Inferior parietal cortex (tissue), 1 donor: Measurements from ENCODE around the gene LAMA4.
"Not testable (repeated sequence)": the region's sequence is repeated elsewhere in the genome, so short reads cannot be mapped to it uniquely, and the experiment has no call there.

Experiments used
- DNase-seq: peaks from one replicate; pipeline ENCODE4 v3.0.0-alpha.2; 2016; ENCODE audit errors: extremely low spot score

Gene LAMA4

GRCh38 chr6:112216662-112217551 is 37.5 kb downstream of the LAMA4 start:
- no peak for DNase-seq

DNA sequence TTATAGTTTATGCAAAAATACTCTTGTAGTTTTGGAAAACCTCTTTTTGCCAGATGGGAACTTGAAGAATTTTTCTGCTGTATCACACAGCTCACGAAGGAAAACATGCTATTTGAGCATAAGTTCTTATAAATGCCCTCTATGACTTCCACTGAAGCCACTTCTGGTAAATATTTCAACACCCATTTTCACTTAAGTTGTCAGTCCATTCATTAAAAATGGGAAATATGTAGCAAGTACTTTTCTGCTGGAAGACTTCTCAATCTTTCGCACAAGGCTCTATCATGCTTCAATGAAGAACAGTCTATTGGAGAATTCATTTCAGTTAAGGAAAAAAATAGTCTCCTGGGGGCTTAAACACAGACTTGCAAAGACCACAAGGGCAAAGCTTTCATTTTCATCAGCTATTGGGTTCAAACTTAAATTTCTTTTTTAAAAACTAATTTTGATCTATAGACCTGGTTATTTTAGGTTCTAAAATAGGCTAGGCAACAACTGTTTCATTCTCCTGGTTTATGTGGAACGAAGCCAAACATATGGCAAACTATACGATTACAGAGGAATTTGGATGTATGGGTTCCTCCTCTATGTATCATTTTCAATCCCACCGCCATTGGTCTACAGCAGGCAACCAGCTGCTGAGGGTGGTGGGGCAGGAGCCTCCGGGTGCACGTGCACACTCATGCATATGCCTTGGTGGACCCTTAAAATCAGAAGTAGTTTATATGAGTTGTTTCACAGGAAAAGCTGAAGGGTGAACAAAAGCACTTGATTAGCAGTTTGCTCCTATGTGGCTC is 38.7 kb downstream of the LAMA4 start:
- DNase-seq, result no peak

DNA sequence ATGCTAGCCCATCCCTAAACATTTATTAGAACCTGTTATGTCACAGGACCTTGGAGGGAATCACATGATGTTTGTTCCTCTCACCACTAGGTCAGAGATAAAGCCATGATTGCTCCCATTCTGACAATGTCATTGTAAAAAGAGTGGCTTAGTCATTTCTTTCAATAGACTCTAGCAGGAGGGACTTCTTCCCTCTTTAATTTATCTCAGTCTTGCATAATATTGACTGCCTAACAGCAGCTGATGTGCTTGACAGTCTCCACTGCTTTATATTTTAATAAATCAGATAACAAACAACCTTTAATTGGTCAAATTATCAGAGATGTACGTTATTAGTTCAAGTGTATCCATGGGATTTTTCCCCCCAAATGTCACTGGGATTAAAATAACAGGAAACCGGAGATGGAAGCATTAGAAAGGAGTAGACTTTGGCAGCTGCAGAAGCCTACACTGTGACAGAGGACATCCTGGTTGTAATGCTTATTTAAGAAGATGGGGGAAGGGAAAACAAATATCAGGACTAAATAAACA is 39.6 kb downstream of the LAMA4 start:
- no peak for DNase-seq

- no peak for DNase-seq
Measured at GRCh38 chr6:112210852-112211251, 43.5 kb downstream of the LAMA4 start.

DNA sequence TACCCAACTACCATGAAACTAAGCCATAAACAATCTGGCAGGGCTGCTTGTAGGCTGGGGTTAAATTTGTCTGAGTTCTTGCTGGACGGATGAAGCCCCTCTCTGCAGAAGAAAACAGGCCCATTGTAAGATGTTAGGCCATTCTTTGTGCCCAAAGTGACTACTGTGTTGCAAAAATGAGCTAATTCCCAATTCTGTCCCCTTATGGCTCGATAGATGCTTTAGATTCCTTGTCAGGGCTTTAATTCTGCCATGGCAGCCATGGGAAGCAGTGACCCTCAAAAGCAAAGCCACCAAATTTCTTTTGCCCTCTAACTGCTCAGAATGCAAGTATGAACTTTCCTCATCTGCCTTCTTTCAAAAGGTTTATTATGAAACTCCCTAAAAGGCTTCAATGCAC is 45.2 kb downstream of the LAMA4 start:
- no peak for DNase-seq

DNA sequence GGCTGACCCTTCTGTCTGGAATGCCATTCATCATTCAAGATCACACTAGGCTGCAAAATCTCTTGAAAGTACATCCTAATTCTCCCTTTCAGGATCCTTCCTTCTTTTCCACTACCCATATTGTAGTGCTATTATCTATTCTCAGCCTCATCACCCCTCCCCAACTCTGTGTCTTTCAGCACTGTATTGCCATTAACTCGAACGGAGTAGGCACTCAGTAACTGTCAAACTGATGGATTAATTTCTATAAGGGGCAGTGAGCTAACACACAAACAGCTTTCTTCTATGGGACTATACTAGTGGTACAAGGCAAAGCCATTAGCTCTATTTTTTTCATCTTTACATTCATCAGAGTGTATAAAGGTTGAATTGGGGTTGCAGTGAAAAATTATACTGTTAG is 46.6 kb downstream of the LAMA4 start:
- no peak for DNase-seq

DNA sequence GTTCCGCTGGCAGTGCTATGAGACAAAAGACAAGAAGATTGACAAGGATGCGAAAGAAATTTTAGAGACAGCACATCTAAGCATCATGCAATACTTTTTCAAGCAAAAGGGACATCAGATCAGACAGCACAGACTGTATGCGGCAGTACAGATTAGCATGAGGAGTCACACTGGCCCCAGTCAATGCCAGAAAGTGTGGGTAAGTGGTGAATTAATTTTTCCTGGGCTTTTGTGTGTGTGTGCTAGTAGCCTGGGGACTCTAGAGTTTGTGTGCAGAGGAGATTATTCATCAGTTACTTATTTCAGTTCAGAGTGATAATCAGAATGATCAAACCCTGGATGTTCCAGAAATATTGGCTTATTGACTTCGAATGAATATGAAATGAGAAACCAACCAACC is 47.2 kb downstream of the LAMA4 start:
- DNase-seq, result no peak

DNA sequence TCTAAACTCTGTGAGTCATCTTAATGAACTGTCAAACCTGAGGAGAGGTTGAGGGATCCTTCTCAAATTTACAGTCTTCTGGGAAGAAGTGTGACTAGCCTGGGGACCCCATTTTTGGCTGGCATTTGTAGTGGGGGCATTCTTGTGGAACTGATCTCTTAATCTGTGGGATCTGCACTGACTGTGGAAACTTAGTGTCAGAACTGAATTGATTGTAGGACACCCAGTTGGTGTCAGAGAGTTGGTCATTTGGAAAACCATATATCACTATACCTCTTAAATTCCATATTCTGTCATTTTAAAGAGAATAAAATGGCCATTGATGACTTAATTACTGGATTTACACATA is 48.3 kb downstream of the LAMA4 start:
- DNase-seq, result no peak

DNA sequence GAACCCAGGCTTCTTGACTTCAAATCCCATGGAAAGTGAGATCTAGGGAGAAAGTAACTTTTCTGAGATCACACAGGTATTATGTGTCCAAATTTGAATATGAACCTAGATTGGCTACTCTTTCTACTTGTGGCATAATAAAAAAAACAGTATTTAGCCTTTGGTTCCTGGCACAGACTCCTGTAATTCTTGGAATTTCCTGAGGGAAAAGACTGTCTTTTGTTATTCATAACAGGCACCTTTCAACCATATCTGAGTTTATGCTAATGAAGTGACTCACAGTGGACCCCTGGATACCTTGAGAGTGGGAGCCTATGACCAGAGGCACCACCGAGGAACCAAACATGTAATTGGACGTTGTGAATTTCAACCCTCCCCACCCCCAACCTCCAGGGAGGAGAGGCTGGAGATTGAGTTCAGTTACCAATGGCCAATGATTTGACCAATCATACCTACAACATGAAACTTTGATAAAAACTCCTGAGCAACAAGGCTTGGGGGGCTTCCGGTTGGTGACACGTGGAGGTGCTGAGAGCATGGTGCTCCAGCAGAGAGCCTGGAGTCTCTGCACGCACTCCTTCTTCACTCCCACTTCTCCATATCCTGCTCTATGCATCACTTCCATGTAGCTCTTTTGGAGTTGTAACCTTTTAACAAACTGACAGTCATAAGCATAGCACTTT is 48.8 kb downstream of the LAMA4 start:
- no peak for DNase-seq

DNA sequence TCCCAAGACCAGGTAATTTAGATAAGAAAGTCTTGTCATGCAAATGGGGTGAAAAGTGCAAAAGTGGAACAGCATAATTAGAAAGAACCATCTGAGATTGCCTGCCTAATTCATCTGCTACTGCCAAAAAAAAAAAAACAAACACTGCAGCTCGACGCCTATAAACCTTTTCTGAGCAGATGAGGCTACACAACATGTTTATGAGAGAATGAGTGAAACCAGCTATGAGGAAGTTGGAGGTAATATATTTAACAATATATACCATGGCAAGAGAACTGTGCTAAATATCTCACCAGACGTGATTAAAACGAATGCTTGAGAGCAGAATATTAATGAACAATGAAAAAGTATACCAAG is 50.0 kb downstream of the LAMA4 start:
- DNase-seq, result no peak

- DNase-seq, result no peak
Measured at GRCh38 chr6:112203577-112204349, 50.6 kb downstream of the LAMA4 start.

DNA sequence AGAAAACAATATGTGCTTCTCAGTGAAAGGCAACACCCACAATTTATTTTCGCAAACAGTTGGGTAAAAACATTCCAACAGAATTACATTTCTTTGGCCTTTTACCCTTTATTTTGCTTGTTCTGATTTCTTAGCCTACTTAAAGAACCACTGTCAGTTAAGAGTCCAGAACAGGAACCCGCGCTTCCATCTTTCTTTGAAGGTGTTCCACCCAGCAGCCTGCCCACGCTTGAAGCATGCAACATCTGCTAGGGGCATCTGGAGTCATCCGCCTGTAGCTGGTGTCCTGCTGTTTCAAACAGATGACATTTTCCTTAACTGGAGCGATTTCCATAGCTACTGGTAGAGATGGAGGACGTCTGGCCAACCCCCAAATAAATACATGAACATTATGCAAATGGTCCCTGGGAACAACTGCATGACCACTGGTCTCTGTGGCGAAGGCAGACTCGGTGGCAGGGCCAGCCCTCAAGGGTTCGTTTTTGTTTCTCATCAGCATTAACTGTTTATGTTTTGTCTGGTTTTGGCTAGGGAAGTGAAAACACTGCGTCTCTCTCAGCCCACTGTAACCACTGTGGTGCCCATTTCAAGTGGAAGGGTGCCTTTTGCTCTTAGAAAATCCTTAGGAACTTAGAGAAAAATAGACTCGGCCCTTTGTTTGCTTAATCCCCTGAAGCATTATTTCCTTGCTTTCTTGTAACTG is 51.6 kb downstream of the LAMA4 start:
- DNase-seq, result no peak

GRCh38 chr6:112200185-112200914 is 54.0 kb downstream of the LAMA4 start:
- DNase-seq, result not testable (repeated sequence)

DNA sequence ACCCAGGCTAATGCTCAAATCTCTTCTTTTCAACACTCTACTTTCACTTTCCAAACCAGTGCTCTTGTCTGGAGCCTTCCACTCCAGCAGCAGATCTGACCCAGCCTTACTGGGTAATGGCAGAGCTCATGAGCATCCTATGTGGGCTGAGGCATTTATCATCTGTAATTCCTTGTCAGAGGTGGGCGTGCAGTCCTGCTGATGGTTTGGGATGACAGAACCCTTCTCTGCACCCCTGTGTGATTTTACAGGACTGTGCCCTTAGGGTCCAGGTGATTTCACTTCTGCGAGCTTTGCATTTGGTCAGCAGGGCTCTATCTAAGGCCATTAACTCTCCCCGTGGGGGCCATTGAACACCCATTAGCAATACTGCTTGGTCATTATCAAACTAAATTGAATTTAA is 55.4 kb downstream of the LAMA4 start:
- DNase-seq, result no peak

DNA sequence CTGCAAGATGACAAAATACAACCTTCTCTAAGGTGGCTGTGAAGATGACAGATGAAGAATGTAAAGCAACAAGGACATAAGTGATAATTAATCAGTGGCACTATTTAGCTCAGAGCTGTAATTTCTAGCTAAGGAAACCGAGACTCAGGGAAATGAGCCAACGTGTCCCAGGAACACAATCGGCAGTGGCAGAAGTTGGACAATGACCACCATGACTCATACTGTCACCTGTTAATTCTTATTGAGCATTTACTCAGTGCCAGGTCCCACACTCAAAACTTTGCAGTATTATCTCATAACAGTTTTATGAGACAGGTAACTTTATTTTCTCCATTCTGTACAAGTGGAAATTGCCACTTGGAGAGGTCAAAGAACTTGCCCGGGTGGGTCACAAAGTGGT is 55.8 kb downstream of the LAMA4 start:
- no peak for DNase-seq

- DNase-seq, result no peak
Measured at GRCh38 chr6:112197636-112198035, 56.7 kb downstream of the LAMA4 start.

DNA sequence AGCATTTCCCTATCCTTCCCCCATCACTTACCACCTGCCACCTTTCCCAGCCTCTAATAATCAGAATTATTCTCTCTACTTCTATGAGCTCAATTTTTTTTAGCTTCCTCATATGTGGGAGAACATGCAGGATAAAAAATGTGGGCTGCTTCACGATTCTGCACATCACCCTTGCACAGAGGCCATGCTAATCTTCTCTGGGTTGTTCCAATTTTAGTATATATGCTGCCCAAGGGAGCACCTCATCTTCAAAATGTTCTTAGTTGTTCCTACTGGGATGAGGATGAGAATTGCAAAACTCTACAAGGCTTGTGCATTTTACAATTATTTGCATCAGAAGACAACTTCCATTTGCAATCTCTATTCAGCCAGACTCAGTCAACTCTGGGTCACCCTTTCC is 58.1 kb downstream of the LAMA4 start:
- no peak for DNase-seq

GRCh38 chr6:112195166-112195565 is 59.2 kb downstream of the LAMA4 start:
- DNase-seq, result no peak

- DNase-seq, result no peak
Measured at GRCh38 chr6:112194511-112194910, 59.9 kb downstream of the LAMA4 start.

DNA sequence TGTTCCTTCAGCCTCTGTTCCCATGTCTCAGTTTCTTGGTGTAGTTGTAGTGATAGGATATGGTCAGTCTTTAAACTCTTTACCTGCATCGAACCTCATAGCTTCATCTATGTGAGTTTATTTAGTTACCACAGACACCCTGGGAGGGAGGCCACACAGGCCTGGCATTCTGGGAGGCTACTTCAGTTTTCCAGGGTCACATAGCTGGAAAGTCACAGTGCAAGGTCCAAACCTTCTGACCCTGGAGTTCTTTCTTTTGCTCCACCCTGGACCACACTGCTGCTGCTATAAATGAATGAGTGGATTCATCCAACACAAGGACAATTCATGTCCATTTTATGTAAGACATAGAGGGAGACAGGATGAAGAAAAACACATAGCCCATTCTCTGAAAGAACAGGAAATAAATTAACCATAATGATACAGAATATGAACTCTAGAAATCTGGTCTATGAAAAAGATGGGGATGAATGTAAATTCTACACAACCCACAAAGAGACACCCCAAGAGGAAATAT is 60.8 kb downstream of the LAMA4 start:
- DNase-seq, result no peak
